GM18502 (cell line): ENCODE results near the gene FTO.
"Not testable (repeated sequence)": the region's sequence is repeated elsewhere in the genome, so short reads cannot be mapped to it uniquely, and the experiment has no call there.

Source experiments
- ATAC-seq: cut with Tn5 transposase; IDR thresholded peaks from one replicate; pipeline ENCODE4 v1.9.1; 2021; ENCODE audit warnings: mild to moderate bottlenecking; ENCODE audit not compliant: unreplicated experiment, poor library complexity

The FTO gene

GRCh38 chr16:54180421-54181359 is 476.7 kb downstream of the FTO start:
- no peak for ATAC-seq

- not testable (repeated sequence) for ATAC-seq
Measured at GRCh38 chr16:54181683-54182329, 477.9 kb downstream of the FTO start.

GRCh38 chr16:54185045-54185444 is 481.1 kb downstream of the FTO start:
- no peak for ATAC-seq

GRCh38 chr16:54191163-54191562 is 487.2 kb downstream of the FTO start:
- no peak for ATAC-seq

GRCh38 chr16:54191592-54191991 is 487.6 kb downstream of the FTO start:
- ATAC-seq = no peak

GRCh38 chr16:54193013-54193664 is 489.2 kb downstream of the FTO start:
- ATAC-seq = no peak

GRCh38 chr16:54193665-54194333 is 489.8 kb downstream of the FTO start:
- peak; percentile 99 for ATAC-seq

GRCh38 chr16:54194334-54194743 is 490.4 kb downstream of the FTO start:
- no peak for ATAC-seq

- no peak for ATAC-seq
Measured at GRCh38 chr16:54197758-54198157, 493.8 kb downstream of the FTO start.

GRCh38 chr16:54199487-54200160 is 495.7 kb downstream of the FTO start:
- ATAC-seq = no peak

GRCh38 chr16:54200161-54200534 is 496.2 kb downstream of the FTO start:
- ATAC-seq = no peak

GRCh38 chr16:54200720-54201119 is 496.8 kb downstream of the FTO start:
- ATAC-seq = no peak

GRCh38 chr16:54201200-54201599 is 497.2 kb downstream of the FTO start:
- ATAC-seq = no peak
